OCI-M2 (cell line): ENCODE results near the gene PPDPF.
"Not testable (repeated sequence)": the region's sequence is repeated elsewhere in the genome, so short reads cannot be mapped to it uniquely, and the experiment has no call there.

Source experiments
- DNase-seq: peaks from one replicate; lab custom pipeline; 2025; ENCODE audit not compliant: unreplicated experiment; lab: John Stamatoyannopoulos, UW

Gene PPDPF

GRCh38 chr20:63499338-63499969, 21.1 kb upstream of the PPDPF start:
- no peak for DNase-seq

- DNase-seq = no peak
Observed at GRCh38 chr20:63500151-63500901, 20.2 kb upstream of the PPDPF start.

- no peak for DNase-seq
Observed at GRCh38 chr20:63500902-63501817, 19.4 kb upstream of the PPDPF start.

- DNase-seq = no peak
Observed at GRCh38 chr20:63501818-63502670, 18.5 kb upstream of the PPDPF start.

- DNase-seq = no peak
Observed at GRCh38 chr20:63502671-63503172, 17.8 kb upstream of the PPDPF start.

GRCh38 chr20:63503524-63503923, 17.0 kb upstream of the PPDPF start:
- no peak for DNase-seq

- DNase-seq = no peak
Observed at GRCh38 chr20:63504642-63505041, 15.9 kb upstream of the PPDPF start.

GRCh38 chr20:63505281-63505680, 15.3 kb upstream of the PPDPF start:
- DNase-seq = no peak

GRCh38 chr20:63505723-63506122, 14.8 kb upstream of the PPDPF start:
- DNase-seq = no peak

GRCh38 chr20:63507083-63507743, 13.4 kb upstream of the PPDPF start:
- no peak for DNase-seq

- DNase-seq = no peak
Observed at GRCh38 chr20:63508072-63508768, 12.3 kb upstream of the PPDPF start.

GRCh38 chr20:63509088-63509564, 11.4 kb upstream of the PPDPF start:
- DNase-seq = no peak

GRCh38 chr20:63513207-63513606, 7.4 kb upstream of the PPDPF start:
- DNase-seq = no peak

- DNase-seq = not testable (repeated sequence)
Observed at GRCh38 chr20:63514520-63514919, 6.0 kb upstream of the PPDPF start.

GRCh38 chr20:63517376-63518309, 2.9 kb upstream of the PPDPF start:
- no peak for DNase-seq

GRCh38 chr20:63518351-63518861, 2.2 kb upstream of the PPDPF start:
- DNase-seq = no peak

GRCh38 chr20:63518946-63519667, 1.5 kb upstream of the PPDPF start:
- no peak for DNase-seq
